PFSK-1 (cell line): ENCODE measurements around the gene USP31.

ENCODE experiments used
- FOXP2 ChIP-seq: optimal IDR thresholded peaks from 2 replicates; pipeline ENCODE3; 2011; ENCODE audit warnings: borderline replicate concordance, control low read depth, inconsistent platforms; ENCODE audit not compliant: insufficient read depth; ENCODE audit errors: extremely low read length, extremely low read depth
- POLR2AphosphoS5 ChIP-seq: IDR thresholded peaks from 2 replicates; pipeline ENCODE4 v1.6.1; 2012; ENCODE audit warnings: low read depth, mild to moderate bottlenecking, control low read depth, low read length, moderate library complexity
- SIN3A ChIP-seq: IDR thresholded peaks from 2 replicates; pipeline ENCODE4 v1.6.1; 2012; ENCODE audit warnings: mild to moderate bottlenecking, low read length, moderate library complexity, borderline replicate concordance; ENCODE audit not compliant: insufficient read depth
- TAF1 ChIP-seq: IDR thresholded peaks from 2 replicates; pipeline ENCODE4 v1.6.1; 2012; ENCODE audit warnings: low read length, control low read depth, borderline replicate concordance; ENCODE audit not compliant: insufficient read depth
- TF ChIP-seq, protein P1 (sequence below), 2 experiments: IDR thresholded peaks; 2 replicates each; pipeline versions ENCODE4 v1.6.1 to v1.8.0; 2011 to 2012; ENCODE audit warnings: low read depth in 2 of 2, low read length in 2 of 2, control low read depth in 1 of 2, inconsistent platforms in 1 of 2, mild to moderate bottlenecking in 1 of 2, moderate library complexity in 1 of 2; ENCODE audit not compliant: insufficient read depth in 1 of 2

DNA sequence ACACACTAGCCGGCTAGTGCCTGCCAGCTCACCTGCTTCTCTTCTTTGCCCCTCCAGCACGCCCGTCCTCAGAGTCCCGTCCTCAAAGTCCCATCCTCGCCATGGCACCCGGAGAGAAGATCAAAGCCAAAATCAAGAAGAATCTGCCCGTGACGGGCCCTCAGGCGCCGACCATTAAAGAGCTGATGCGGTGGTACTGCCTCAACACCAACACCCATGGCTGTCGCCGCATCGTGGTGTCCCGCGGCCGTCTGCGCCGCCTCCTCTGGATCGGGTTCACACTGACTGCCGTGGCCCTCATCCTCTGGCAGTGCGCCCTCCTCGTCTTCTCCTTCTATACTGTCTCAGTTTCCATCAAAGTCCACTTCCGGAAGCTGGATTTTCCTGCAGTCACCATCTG, 36.9 kb upstream of the USP31 start:
- TF ChIP-seq POLR2AphosphoS5, result no peak
- TF ChIP-seq TAF1, result no peak
- TF ChIP-seq, protein P1, sequence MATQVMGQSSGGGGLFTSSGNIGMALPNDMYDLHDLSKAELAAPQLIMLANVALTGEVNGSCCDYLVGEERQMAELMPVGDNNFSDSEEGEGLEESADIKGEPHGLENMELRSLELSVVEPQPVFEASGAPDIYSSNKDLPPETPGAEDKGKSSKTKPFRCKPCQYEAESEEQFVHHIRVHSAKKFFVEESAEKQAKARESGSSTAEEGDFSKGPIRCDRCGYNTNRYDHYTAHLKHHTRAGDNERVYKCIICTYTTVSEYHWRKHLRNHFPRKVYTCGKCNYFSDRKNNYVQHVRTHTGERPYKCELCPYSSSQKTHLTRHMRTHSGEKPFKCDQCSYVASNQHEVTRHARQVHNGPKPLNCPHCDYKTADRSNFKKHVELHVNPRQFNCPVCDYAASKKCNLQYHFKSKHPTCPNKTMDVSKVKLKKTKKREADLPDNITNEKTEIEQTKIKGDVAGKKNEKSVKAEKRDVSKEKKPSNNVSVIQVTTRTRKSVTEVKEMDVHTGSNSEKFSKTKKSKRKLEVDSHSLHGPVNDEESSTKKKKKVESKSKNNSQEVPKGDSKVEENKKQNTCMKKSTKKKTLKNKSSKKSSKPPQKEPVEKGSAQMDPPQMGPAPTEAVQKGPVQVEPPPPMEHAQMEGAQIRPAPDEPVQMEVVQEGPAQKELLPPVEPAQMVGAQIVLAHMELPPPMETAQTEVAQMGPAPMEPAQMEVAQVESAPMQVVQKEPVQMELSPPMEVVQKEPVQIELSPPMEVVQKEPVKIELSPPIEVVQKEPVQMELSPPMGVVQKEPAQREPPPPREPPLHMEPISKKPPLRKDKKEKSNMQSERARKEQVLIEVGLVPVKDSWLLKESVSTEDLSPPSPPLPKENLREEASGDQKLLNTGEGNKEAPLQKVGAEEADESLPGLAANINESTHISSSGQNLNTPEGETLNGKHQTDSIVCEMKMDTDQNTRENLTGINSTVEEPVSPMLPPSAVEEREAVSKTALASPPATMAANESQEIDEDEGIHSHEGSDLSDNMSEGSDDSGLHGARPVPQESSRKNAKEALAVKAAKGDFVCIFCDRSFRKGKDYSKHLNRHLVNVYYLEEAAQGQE (IDR thresholded peaks at IDR 0.05; ENCODE audit: insufficient read depth in 1 of 2, low read depth in 2 of 2, low read length in 2 of 2), result no peak
- TF ChIP-seq FOXP2, result no peak
- TF ChIP-seq SIN3A, result no peak
